Colonic mucosa (tissue), 4 donors: Measurements from ENCODE around the gene NCK2. TPM values are rescaled to one million over a fixed set of nuclear protein-coding genes. Genes with fewer than 3 reads are reported as not detected.

Experiments
- DNase-seq: peaks from one replicate; pipeline ENCODE4 v3.0.0-alpha.2; 2020
- H3K27ac ChIP-seq: fragments of 200-600 bp; one replicate; pipeline ENCODE4 v1.8.0; 2021
- H3K27me3 ChIP-seq: fragments of 200-600 bp; one replicate; pipeline ENCODE4 v1.8.0; 2021
- H3K36me3 ChIP-seq: fragments of 200-600 bp; one replicate; pipeline ENCODE4 v1.8.0; 2021
- H3K4me1 ChIP-seq: fragments of 200-600 bp; one replicate; pipeline ENCODE4 v1.8.0; 2021; ENCODE audit warnings: mild to moderate bottlenecking
- H3K4me3 ChIP-seq: fragments of 200-600 bp; one replicate; pipeline ENCODE4 v1.8.0; 2021
- H3K9ac ChIP-seq, 2 donors: one replicate each; pipeline ENCODE4 v1.7.0; 2013; ENCODE audit warnings: control low read depth in 2 of 2, low read depth in 2 of 2, low read length in 2 of 2
- H3K9me3 ChIP-seq: fragments of 200-600 bp; one replicate; pipeline ENCODE4 v1.8.0; 2021
- intact Hi-C: fragments of 100-400 bp; cut with DNase I; formaldehyde crosslinking; loops from one replicate; pipeline ENCODE4 v1.14.1; 2022
- total RNA-seq, 2 donors: library from RNA; stranded (reverse); fragmentation: NEBNext Ultra II Directional in 1 of 2; extraction: Animal tissue kit (Norgen Biotek cat#: 25700) in 1 of 2; gene quantifications; one replicate each; pipeline ENCODE4 v1.2.1, GENCODE V29; 2021
- TF ChIP-seq, protein P1 (sequence below): fragments of 200-600 bp; IDR thresholded peaks from one replicate; pipeline ENCODE4 v1.8.0; 2022; ENCODE audit warnings: antibody characterized with exemption, mild to moderate bottlenecking
- donor health status: healthy.
- donor health status: DM: no; HTN: no; CAD: no.
- donor health status: DM: no; HTN: no; CAD: no.

The NCK2 gene
- total RNA-seq, 2 donors from 2014 or later: 51.3 to 67.5 TPM

DNA sequence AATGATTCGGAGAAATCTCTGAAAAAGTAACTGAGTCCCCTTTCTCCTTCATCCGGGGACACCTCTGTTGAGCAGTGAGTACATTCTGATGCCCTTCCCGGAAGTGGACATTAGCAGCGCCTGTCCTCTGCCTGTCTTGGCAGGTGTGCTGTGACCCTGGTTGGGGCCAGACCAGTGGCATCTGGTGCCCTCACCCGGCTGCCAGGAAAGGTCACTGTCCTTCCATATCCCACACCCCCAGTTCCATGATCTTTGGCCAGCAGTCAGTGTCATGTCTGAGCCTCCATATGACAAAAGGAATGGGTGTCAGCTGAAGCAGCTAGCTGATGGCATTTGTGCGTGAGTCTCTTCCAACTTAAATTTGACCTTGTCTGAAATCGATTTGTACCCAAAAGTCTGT, 128.1 kb downstream of the NCK2 start:
- intact Hi-C loops: no loop called here
- H3K4me1 ChIP-seq: peaks cover 4% of the 10 kb centered on the region
- no peak overlapping the region for H3K4me3 ChIP-seq
- no peaks in the 10 kb centered on the region for H3K36me3 ChIP-seq
- TF ChIP-seq, protein P1, sequence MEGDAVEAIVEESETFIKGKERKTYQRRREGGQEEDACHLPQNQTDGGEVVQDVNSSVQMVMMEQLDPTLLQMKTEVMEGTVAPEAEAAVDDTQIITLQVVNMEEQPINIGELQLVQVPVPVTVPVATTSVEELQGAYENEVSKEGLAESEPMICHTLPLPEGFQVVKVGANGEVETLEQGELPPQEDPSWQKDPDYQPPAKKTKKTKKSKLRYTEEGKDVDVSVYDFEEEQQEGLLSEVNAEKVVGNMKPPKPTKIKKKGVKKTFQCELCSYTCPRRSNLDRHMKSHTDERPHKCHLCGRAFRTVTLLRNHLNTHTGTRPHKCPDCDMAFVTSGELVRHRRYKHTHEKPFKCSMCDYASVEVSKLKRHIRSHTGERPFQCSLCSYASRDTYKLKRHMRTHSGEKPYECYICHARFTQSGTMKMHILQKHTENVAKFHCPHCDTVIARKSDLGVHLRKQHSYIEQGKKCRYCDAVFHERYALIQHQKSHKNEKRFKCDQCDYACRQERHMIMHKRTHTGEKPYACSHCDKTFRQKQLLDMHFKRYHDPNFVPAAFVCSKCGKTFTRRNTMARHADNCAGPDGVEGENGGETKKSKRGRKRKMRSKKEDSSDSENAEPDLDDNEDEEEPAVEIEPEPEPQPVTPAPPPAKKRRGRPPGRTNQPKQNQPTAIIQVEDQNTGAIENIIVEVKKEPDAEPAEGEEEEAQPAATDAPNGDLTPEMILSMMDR: no peak
- DNase-seq: no peak
- no peak overlapping the region for H3K27ac ChIP-seq
- no peak overlapping the region for H3K9ac ChIP-seq
- H3K9me3 ChIP-seq: no peaks in the 10 kb centered on the region
- H3K27me3 ChIP-seq: no peaks in the 10 kb centered on the region

DNA sequence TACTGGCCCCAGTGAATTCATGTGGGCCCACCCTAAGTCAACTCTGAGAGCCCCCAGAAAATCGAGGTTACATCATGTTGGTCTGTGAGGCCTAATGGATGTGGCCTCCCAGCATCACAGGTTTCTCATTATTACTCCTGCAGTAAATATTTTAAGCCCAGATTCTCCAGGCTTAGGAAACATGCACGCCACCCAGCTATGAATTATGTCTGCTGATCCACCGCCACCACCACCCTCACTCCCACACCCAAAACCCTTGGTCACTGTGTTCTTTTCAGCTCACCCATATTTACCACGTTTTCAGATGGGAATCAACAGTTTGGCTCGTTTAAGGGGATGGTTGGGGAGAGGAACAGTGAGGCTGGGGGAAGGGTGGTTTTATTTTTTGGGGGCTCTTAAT, 128.6 kb downstream of the NCK2 start:
- H3K4me3 ChIP-seq: no peak overlapping the region
- H3K36me3 ChIP-seq: no peaks in the 10 kb centered on the region
- H3K4me1 ChIP-seq: peaks cover 5% of the 10 kb centered on the region
- no peaks in the 10 kb centered on the region for H3K27me3 ChIP-seq
- TF ChIP-seq, protein P1: no peak
- H3K9me3 ChIP-seq: no peaks in the 10 kb centered on the region
- intact Hi-C loops: no loop called here
- no peak for DNase-seq
- no peak overlapping the region for H3K27ac ChIP-seq
- H3K9ac ChIP-seq: no peak overlapping the region

DNA sequence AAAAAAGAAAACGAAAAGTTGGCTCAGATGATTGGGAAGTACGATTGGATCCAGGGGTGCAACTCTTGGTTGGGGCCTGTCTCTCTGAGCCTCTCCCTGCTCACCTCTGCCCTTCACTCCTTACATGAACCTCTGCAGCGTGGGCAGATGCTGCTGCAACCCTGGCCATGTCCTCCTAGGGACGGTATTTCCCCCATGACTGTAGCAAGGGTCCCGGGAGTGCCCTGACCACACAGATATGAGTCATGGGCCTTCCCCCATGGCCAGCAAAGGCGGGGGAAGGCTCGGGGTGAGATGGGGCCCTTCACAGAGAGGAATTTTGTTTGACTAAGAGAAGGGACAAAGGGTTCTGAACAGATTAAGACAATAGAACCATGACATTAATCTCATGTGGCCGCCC, 129.0 kb downstream of the NCK2 start:
- Histone ChIP-seq H3K27ac (no peak overlapping the region), H3K4me3 (no peak overlapping the region), H3K36me3 (no peaks in the 10 kb centered on the region), H3K27me3 (no peaks in the 10 kb centered on the region), H3K4me1 (peaks cover 9% of the 10 kb centered on the region), H3K9ac (no peak overlapping the region), H3K9me3 (no peaks in the 10 kb centered on the region)
- DNase-seq: no peak
- TF ChIP-seq, protein P1: no peak
- intact Hi-C loops: no loop called here

DNA sequence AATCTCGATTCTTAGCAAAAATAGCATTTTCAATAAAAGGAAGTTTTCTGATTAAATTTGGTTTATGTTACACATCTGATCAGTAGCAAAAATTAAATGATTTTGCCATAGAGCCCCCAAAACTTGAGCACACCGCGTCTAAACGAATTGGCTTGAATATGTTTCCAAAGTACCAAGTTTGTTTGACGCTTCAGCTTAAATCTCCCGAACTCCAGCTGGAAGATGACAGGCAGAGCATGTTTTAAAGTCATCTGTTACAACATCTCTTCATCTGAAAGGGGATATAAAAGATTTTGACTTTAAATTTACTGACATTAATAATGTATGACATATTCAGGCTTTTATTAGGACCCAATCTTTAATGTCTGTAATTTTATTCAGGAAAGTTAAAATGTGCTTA, 129.8 kb downstream of the NCK2 start:
- H3K27me3 ChIP-seq: no peaks in the 10 kb centered on the region
- H3K9me3 ChIP-seq: no peaks in the 10 kb centered on the region
- intact Hi-C loops: no loop called here
- H3K27ac ChIP-seq: no peak overlapping the region
- TF ChIP-seq, protein P1: no peak
- H3K4me3 ChIP-seq: no peak overlapping the region
- H3K9ac ChIP-seq: no peak overlapping the region
- DNase-seq: no peak
- H3K36me3 ChIP-seq: no peaks in the 10 kb centered on the region
- peaks cover 11% of the 10 kb centered on the region for H3K4me1 ChIP-seq

DNA sequence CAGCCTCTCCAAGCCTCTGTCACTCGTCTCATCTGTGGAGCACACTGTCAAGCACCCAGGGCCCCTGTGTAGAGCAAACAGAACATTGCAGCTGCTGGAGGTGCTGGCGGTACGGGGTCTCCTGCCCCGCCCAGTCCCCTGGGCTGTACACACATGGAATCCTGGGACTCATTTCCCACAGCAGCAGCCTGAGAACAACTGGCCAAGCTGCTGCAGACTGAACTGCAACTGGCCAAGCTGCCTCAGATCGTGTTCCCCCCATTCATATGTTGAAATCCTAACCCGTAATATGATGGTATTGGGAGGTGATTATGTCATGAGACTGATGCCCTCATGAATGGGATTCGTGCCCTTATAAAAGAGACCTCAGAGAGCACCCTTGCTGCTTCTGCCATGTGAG, 130.5 kb downstream of the NCK2 start:
- no peak overlapping the region for H3K4me3 ChIP-seq
- intact Hi-C loops: no loop called here
- no peak for DNase-seq

More for the DNA sequence above, 130.5 kb downstream of the NCK2 start:
- H3K36me3 ChIP-seq: no peaks in the 10 kb centered on the region
- H3K4me1 ChIP-seq: peaks cover 11% of the 10 kb centered on the region
- H3K9me3 ChIP-seq: no peaks in the 10 kb centered on the region
- no peak overlapping the region for H3K9ac ChIP-seq
- TF ChIP-seq, protein P1: no peak
- H3K27me3 ChIP-seq: no peaks in the 10 kb centered on the region
- no peak overlapping the region for H3K27ac ChIP-seq
